IPS-NIHi11 (cell line): ENCODE measurements around the gene RBBP8NL.
A peak's percentile ranks its signal among the peaks of the same experiment; 100 is the strongest.

Experiments
- DNase-seq: peaks from one replicate; pipeline ENCODE4 v3.0.0; 2012; ENCODE audit warnings: mixed read lengths, low spot score

Gene RBBP8NL

GRCh38 chr20:62407221-62407992, 19.9 kb downstream of the RBBP8NL start, which contains the start of gene CABLES2:
Gene CABLES2, minus strand, starts transcription at chr20:62407285. Its CDS starts 9 bp downstream, at chr20:62407276.
- peak; percentile 98 for DNase-seq

GRCh38 chr20:62406635-62407176, 20.6 kb downstream of the RBBP8NL start:
- DNase-seq = no peak

- DNase-seq = no peak
Observed at GRCh38 chr20:62405981-62406513, 21.3 kb downstream of the RBBP8NL start.

GRCh38 chr20:62405108-62405980, 22.0 kb downstream of the RBBP8NL start:
- peak; percentile 81 for DNase-seq

- DNase-seq = no peak
Observed at GRCh38 chr20:62404761-62405107, 22.6 kb downstream of the RBBP8NL start.

GRCh38 chr20:62404112-62404665, 23.1 kb downstream of the RBBP8NL start:
- no peak for DNase-seq

- DNase-seq = no peak
Observed at GRCh38 chr20:62403331-62403730, 24.0 kb downstream of the RBBP8NL start.

- no peak for DNase-seq
Observed at GRCh38 chr20:62402456-62403150, 24.7 kb downstream of the RBBP8NL start.

GRCh38 chr20:62401331-62401779, 26.0 kb downstream of the RBBP8NL start:
- DNase-seq = peak; percentile 91

GRCh38 chr20:62400541-62400940, 26.8 kb downstream of the RBBP8NL start:
- no peak for DNase-seq

- no peak for DNase-seq
Observed at GRCh38 chr20:62400021-62400420, 27.3 kb downstream of the RBBP8NL start.

- no peak for DNase-seq
Observed at GRCh38 chr20:62398120-62398821, 29.1 kb downstream of the RBBP8NL start.

- DNase-seq = no peak
Observed at GRCh38 chr20:62396367-62397239, 30.7 kb downstream of the RBBP8NL start.

- DNase-seq = no peak
Observed at GRCh38 chr20:62395311-62396242, 31.8 kb downstream of the RBBP8NL start.

GRCh38 chr20:62394248-62395245, 32.8 kb downstream of the RBBP8NL start:
- no peak for DNase-seq

GRCh38 chr20:62393830-62394229, 33.5 kb downstream of the RBBP8NL start:
- DNase-seq = no peak

GRCh38 chr20:62393335-62393665, 34.0 kb downstream of the RBBP8NL start:
- DNase-seq = no peak
